ENCODE results near the gene RARS1.
"Not testable (repeated sequence)": the region's sequence is repeated elsewhere in the genome, so short reads cannot be mapped to it uniquely, and the experiment has no call there.

The RARS1 gene

GRCh38 chr5:168481330-168481788, 4.9 kb upstream of the RARS1 start:
- no peak for DNase-seq

GRCh38 chr5:168482361-168482760, 3.9 kb upstream of the RARS1 start:
- DNase-seq: no peak

- DNase-seq: no peak
Observed at GRCh38 chr5:168489059-168489458, 2.8 kb downstream of the RARS1 start.

GRCh38 chr5:168494057-168494555, 7.8 kb downstream of the RARS1 start:
- no peak for DNase-seq

GRCh38 chr5:168502563-168503237, 16.4 kb downstream of the RARS1 start:
- no peak for DNase-seq

GRCh38 chr5:168513861-168514428, 27.7 kb downstream of the RARS1 start:
- DNase-seq: no peak

GRCh38 chr5:168525856-168526255, 39.6 kb downstream of the RARS1 start:
- no peak for DNase-seq

GRCh38 chr5:168527756-168528295, 41.6 kb downstream of the RARS1 start:
- DNase-seq: no peak

- DNase-seq: no peak
Observed at GRCh38 chr5:168528521-168529373, 42.5 kb downstream of the RARS1 start, which contains the start of gene FBLL1. TSS of gene FBLL1 (plus strand) at chr5:168529305. CDS start at chr5:168529505, 200 bp downstream.

- DNase-seq: no peak
Observed at GRCh38 chr5:168529374-168530234, 43.3 kb downstream of the RARS1 start.

GRCh38 chr5:168530621-168531150, 44.4 kb downstream of the RARS1 start:
- DNase-seq: no peak

GRCh38 chr5:168531191-168531590, 44.9 kb downstream of the RARS1 start:
- DNase-seq: no peak

GRCh38 chr5:168531987-168532864, 46.0 kb downstream of the RARS1 start:
- DNase-seq: no peak

GRCh38 chr5:168534351-168534750, 48.1 kb downstream of the RARS1 start:
- not testable (repeated sequence) for DNase-seq

GRCh38 chr5:168537176-168537575, 50.9 kb downstream of the RARS1 start:
- no peak for DNase-seq

- DNase-seq: no peak
Observed at GRCh38 chr5:168549554-168549953, 63.3 kb downstream of the RARS1 start.

- no peak for DNase-seq
Observed at GRCh38 chr5:168550656-168551055, 64.4 kb downstream of the RARS1 start.

- no peak for DNase-seq
Observed at GRCh38 chr5:168552146-168552545, 65.9 kb downstream of the RARS1 start.

- DNase-seq: no peak
Observed at GRCh38 chr5:168553377-168554130, 67.3 kb downstream of the RARS1 start.

GRCh38 chr5:168557389-168557788, 71.1 kb downstream of the RARS1 start:
- no peak for DNase-seq
